SKM-1 treated with dmso at 0.1 percent for 144 hours (cell line): ENCODE results near the gene TNNT2.
A peak's percentile ranks its signal among the peaks of the same experiment; 100 is the strongest.

Source experiments
- DNase-seq: peaks from one replicate; lab custom pipeline; 2025; ENCODE audit not compliant: unreplicated experiment; lab: John Stamatoyannopoulos, UW

The TNNT2 gene

GRCh38 chr1:201357636-201358348 lies 19.7 kb downstream of the TNNT2 start:
- DNase-seq: no peak

- DNase-seq: no peak
Observed at GRCh38 chr1:201357211-201357610, 20.3 kb downstream of the TNNT2 start.

- no peak for DNase-seq
Observed at GRCh38 chr1:201356701-201357100, 20.8 kb downstream of the TNNT2 start.

- no peak for DNase-seq
Observed at GRCh38 chr1:201356236-201356635, 21.2 kb downstream of the TNNT2 start.

GRCh38 chr1:201355471-201355870 lies 22.0 kb downstream of the TNNT2 start:
- DNase-seq: no peak

GRCh38 chr1:201354901-201355295 lies 22.6 kb downstream of the TNNT2 start:
- no peak for DNase-seq

- DNase-seq: no peak
Observed at GRCh38 chr1:201354151-201354900, 23.2 kb downstream of the TNNT2 start.

- DNase-seq: no peak
Observed at GRCh38 chr1:201353186-201353940, 24.1 kb downstream of the TNNT2 start.

GRCh38 chr1:201351617-201352016 lies 25.9 kb downstream of the TNNT2 start:
- no peak for DNase-seq

GRCh38 chr1:201350884-201351283 lies 26.6 kb downstream of the TNNT2 start:
- DNase-seq: no peak

- no peak for DNase-seq
Observed at GRCh38 chr1:201350361-201350725, 27.1 kb downstream of the TNNT2 start.

- no peak for DNase-seq
Observed at GRCh38 chr1:201349092-201349491, 28.4 kb downstream of the TNNT2 start.

GRCh38 chr1:201348211-201348566 lies 29.3 kb downstream of the TNNT2 start:
- peak; percentile 59 for DNase-seq

GRCh38 chr1:201347498-201348210 lies 29.8 kb downstream of the TNNT2 start:
- DNase-seq: no peak

- no peak for DNase-seq
Observed at GRCh38 chr1:201346987-201347386, 30.5 kb downstream of the TNNT2 start.

GRCh38 chr1:201346337-201346939 lies 31.0 kb downstream of the TNNT2 start:
- peak; percentile 63 for DNase-seq

GRCh38 chr1:201345081-201345355 lies 32.5 kb downstream of the TNNT2 start:
- no peak for DNase-seq

GRCh38 chr1:201344206-201345080 lies 33.0 kb downstream of the TNNT2 start:
- DNase-seq: no peak

- DNase-seq: no peak
Observed at GRCh38 chr1:201341377-201341776, 36.1 kb downstream of the TNNT2 start.
